GM12801 (cell line): ENCODE results near the gene NLRP11.

Source experiments
- CTCF ChIP-seq: IDR thresholded peaks from one replicate; pipeline ENCODE4 v1.5.1; 2011; ENCODE audit warnings: control low read depth; ENCODE audit not compliant: insufficient read length; ENCODE audit errors: extremely low read depth

NLRP11 gene

DNA sequence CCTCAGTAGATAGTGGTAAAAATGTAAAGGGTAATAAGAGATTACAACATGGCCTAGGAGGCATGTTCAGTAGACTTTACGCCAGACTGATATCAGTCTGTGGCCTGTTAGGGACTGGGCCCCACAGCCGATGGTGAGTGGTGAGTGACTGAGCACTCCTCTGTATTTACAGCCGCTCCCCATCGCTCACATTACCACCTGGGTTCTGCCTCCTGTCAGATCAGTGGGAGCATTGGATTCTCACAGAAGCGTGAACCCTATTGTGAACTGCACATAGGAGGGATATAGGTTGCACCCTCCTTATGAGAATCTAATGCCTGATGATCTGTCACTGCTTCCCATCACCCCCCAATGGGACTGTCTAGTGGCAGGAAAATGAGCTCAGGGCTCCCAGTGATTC, 17.9 kb downstream of the NLRP11 start:
- no peak for TF ChIP-seq CTCF

- no peak for TF ChIP-seq CTCF
Observed at GRCh38 chr19:55812449-55812848, 19.4 kb downstream of the NLRP11 start.

DNA sequence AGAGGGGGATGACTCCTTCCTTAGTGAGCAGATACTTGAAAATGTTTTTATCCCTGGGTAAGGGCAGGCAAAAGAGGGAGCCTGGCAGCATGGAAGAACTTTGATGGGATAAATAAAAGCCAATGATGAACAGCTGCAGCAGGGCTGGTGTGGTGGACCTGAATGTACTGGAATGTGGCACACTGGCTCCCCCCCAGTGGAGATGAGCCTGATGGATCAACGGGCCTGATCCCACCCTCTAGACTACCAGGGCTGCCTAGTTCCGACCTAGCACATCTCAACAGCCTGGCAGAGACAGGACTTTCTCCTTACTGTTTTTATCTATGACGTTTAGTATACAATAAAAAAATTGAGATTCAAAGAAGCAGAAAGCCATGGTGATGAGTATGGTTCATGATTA, 20.5 kb downstream of the NLRP11 start:
- no peak for TF ChIP-seq CTCF

DNA sequence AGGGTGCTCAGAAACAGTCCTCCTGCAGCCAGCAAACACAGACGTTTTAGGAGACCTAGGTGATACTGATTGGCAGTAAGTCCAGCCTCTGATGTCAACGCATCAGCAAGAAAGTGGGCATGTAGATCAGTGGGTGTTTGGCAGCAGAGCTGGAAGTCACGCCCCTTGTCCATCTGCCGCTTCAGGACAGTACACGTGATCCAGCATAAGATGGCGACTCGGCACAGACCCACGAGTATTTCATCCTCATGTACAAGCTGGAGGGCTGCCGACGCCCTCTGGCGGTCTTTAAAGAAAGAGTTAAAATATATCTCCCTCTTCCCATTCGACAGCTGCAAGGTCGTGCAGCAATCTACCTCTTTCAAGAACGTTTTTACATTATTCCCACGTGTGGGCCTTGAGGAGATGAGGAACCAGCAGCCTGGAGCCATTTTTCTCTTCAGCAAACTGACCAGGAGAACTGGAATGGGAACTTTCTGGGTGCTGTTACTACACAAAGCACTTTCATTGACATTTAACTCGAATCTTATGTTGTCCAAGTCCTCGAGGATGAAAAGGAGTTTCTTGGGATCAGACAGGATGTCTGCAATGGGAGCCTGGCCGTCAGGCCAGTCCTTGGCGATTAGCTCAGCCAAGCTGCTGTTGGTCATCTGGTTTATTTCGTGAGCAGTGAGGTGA, 22.3 kb downstream of the NLRP11 start:
- TF ChIP-seq CTCF, result no peak

GRCh38 chr19:55802281-55802680, 29.5 kb downstream of the NLRP11 start:
- TF ChIP-seq CTCF, result no peak

GRCh38 chr19:55801416-55801815, 30.4 kb downstream of the NLRP11 start:
- no peak for TF ChIP-seq CTCF

DNA sequence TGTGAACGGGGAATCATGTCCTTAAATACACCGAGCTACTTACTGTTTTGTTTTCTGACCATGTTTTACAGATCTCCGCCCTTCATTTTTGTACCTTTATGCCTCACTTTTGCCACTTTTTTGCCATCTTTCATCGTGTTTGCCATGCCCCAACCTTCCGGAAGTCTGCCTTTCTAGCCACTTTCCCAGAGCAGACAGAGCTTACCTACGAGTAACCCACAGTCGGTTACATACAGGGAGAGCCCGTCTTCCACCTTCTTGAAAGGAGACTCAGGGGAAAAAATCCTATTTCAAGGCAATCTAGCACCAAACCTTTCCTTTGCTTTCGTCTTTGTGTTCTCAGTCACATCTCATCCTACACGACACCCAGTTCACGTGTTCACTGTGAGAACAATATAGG, 36.8 kb downstream of the NLRP11 start:
- TF ChIP-seq CTCF, result no peak

DNA sequence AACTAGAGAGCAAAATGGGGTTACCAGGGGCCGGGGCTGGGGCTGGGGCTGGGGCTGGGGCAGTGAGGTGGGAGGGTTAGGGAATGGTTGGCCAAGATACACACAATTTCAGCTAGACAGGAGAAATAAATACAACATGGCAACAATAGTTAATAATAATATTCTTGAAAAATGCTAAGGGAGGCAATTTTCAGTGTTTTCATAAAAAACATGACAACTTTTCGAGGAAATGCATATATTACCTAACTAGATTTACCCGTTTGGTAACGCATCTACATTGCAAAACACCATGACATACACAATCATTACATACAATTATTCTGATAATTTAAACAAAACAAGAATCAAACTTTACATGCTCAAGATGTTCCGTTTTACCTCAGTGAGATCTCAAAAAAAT, 50.7 kb downstream of the NLRP11 start:
- TF ChIP-seq CTCF, result no peak
